Measurements from ENCODE around the gene ASB2. TPM values are rescaled to one million over a fixed set of nuclear protein-coding genes. Genes with fewer than 3 reads are reported as not detected.
A peak's percentile ranks its signal among the peaks of the same experiment; 100 is the strongest.

The ASB2 gene
- total and polyA plus RNA-seq, 2 of the 13 experiments (the other 11 are each of a cell fraction or from before 2014, with no cell fraction given), result 0.82 to 4.1 TPM

- TF ChIP-seq FOXP1 (IDR thresholded peaks at IDR 0.05) (no peak), FOXP1 (CRISPR knock-in tag; IDR thresholded peaks at IDR 0.05) (0 out of 2 replicates have a peak, but pooled peaks have one; percentile 7), FOXA3 (CRISPR knock-in tag; IDR thresholded peaks at IDR 0.05) (0 out of 2 replicates have a peak, but pooled peaks have one; percentile 21), ZNF674 (CRISPR knock-in tag; IDR thresholded peaks at IDR 0.05; ENCODE audit: low read depth) (no peak), ZNF264 (CRISPR knock-in tag; IDR thresholded peaks at IDR 0.05) (no peak), ATF4 (CRISPR knock-in tag; IDR thresholded peaks at IDR 0.05) (no peak), MAZ (IDR thresholded peaks at IDR 0.05; ENCODE audit: borderline replicate concordance, low read depth, low read length) (no peak), MAZ (CRISPR knock-in tag; IDR thresholded peaks at IDR 0.05; ENCODE audit: low read depth) (no peak), MED1 (CRISPR knock-in tag; IDR thresholded peaks at IDR 0.05) (no peak), ZXDC (CRISPR knock-in tag; IDR thresholded peaks at IDR 0.05) (no peak), TOPORS (CRISPR knock-in tag; IDR thresholded peaks at IDR 0.05) (no peak), DBP (CRISPR knock-in tag; IDR thresholded peaks at IDR 0.05; ENCODE audit: not compliant biosample characterization) (no peak), ZFP91 (CRISPR knock-in tag; IDR thresholded peaks at IDR 0.05; ENCODE audit: borderline replicate concordance) (peak; percentile 19; the same call in 1 of the 2 replicates)
Observed at GRCh38 chr14:93962701-93963601, 13.4 kb downstream of the ASB2 start (continued).
